ENCODE results near the gene PCDHGA3. TPM values are rescaled to one million over a fixed set of nuclear protein-coding genes. Genes with fewer than 3 reads are reported as not detected.

PCDHGA3 gene
- total RNA-seq, 8 experiments from 2014 or later: 0.05 to 32.1 (median 0.65) TPM

Other genes with a start within 250 kb of the PCDHGA3 start
- 10 to 100 TPM in 5 of 8 experiments, 1 to 10 TPM in 2, under 1 TPM in 1; 0.36 to 45.7 (median 10.3) TPM for gene PCDHB2, start 249.2 kb upstream of the PCDHGA3 start, total RNA-seq
- gene PCDHB3, start 243.4 kb upstream of the PCDHGA3 start, total RNA-seq: 1 to 10 TPM in 7 of 8 experiments, not detected in 1; 1.6 to 7.6 (median 2.8) TPM
- 1 to 10 TPM in 4 of 8 experiments, under 1 TPM in 4; 0.20 to 2.0 (median 1.2) TPM for gene PCDHB4, start 222.0 kb upstream of the PCDHGA3 start, total RNA-seq
- 10 to 100 TPM in 3 of 8 experiments, 1 to 10 TPM in 1, under 1 TPM in 3, not detected in 1; 0.27 to 51.6 (median 8.5) TPM for gene PCDHB5, start 208.6 kb upstream of the PCDHGA3 start, total RNA-seq
- gene PCDHB6, start 193.8 kb upstream of the PCDHGA3 start, total RNA-seq: 1 to 10 TPM in 4 of 8 experiments, under 1 TPM in 3, not detected in 1; 0.28 to 2.8 (median 2.3) TPM
- gene PCDHB7, start 171.2 kb upstream of the PCDHGA3 start, total RNA-seq: 1 to 10 TPM in 3 of 8 experiments, under 1 TPM in 5; 0.20 to 2.0 (median 0.50) TPM
- gene PCDHB8, start 166.0 kb upstream of the PCDHGA3 start, total RNA-seq: 1 to 10 TPM in 4 of 8 experiments, under 1 TPM in 4; 0.11 to 4.4 (median 1.8) TPM
- gene PCDHB16, start 161.4 kb upstream of the PCDHGA3 start, total RNA-seq: 1 to 10 TPM in 5 of 8 experiments, under 1 TPM in 3; 0.25 to 3.4 (median 1.8) TPM
- gene PCDHB9, start 156.7 kb upstream of the PCDHGA3 start, total RNA-seq: 10 to 100 TPM in 1 of 8 experiments, 1 to 10 TPM in 6, under 1 TPM in 1; 0.72 to 10.1 (median 2.3) TPM
- gene PCDHB10, start 151.5 kb upstream of the PCDHGA3 start, total RNA-seq: 10 to 100 TPM in 1 of 8 experiments, 1 to 10 TPM in 4, under 1 TPM in 3; 0.20 to 25.4 (median 5.5) TPM
- gene PCDHB11, start 144.2 kb upstream of the PCDHGA3 start, total RNA-seq: 1 to 10 TPM in 6 of 8 experiments, under 1 TPM in 2; 0.46 to 6.1 (median 3.4) TPM
- gene PCDHB12, start 135.1 kb upstream of the PCDHGA3 start, total RNA-seq: 1 to 10 TPM in 5 of 8 experiments, under 1 TPM in 3; 0.31 to 8.9 (median 2.9) TPM
- gene PCDHB13, start 129.9 kb upstream of the PCDHGA3 start, total RNA-seq: 1 to 10 TPM in 7 of 8 experiments, under 1 TPM in 1; 0.25 to 6.7 (median 2.9) TPM
- gene PCDHB14, start 120.5 kb upstream of the PCDHGA3 start, total RNA-seq: 10 to 100 TPM in 1 of 8 experiments, 1 to 10 TPM in 7; 1.2 to 16.7 (median 6.5) TPM
- gene PCDHB15, start 98.4 kb upstream of the PCDHGA3 start, total RNA-seq: 1 to 10 TPM in 6 of 8 experiments, under 1 TPM in 2; 0.25 to 8.6 (median 3.5) TPM
- gene SLC25A2, start 39.8 kb upstream of the PCDHGA3 start, total RNA-seq: 1 to 10 TPM in 1 of 8 experiments, under 1 TPM in 5, not detected in 2; 0.14 to 1.4 (median 0.54) TPM
- 100 to 1,000 TPM in 2 of 8 experiments, 10 to 100 TPM in 6; 58.8 to 118 (median 71.3) TPM for gene TAF7, start 23.0 kb upstream of the PCDHGA3 start, total RNA-seq
- gene PCDHGA1, start 13.3 kb upstream of the PCDHGA3 start, total RNA-seq: 1 to 10 TPM in 2 of 8 experiments, under 1 TPM in 6; 0.23 to 1.3 (median 0.79) TPM
- gene PCDHGA2, start 5.1 kb upstream of the PCDHGA3 start, total RNA-seq: 1 to 10 TPM in 2 of 8 experiments, under 1 TPM in 6; 0.16 to 1.5 (median 0.34) TPM
- gene PCDHGB1, start 6.3 kb downstream of the PCDHGA3 start, total RNA-seq: 1 to 10 TPM in 3 of 8 experiments, under 1 TPM in 5; 0.33 to 4.4 (median 0.83) TPM
- 1 to 10 TPM in 5 of 8 experiments, under 1 TPM in 3; 0.22 to 3.2 (median 1.4) TPM for gene PCDHGA4, start 11.2 kb downstream of the PCDHGA3 start, total RNA-seq
- gene PCDHGB2, start 16.2 kb downstream of the PCDHGA3 start, total RNA-seq: 10 to 100 TPM in 1 of 8 experiments, 1 to 10 TPM in 2, under 1 TPM in 5; 0.41 to 10.7 (median 0.83) TPM
- 1 to 10 TPM in 2 of 8 experiments, under 1 TPM in 6; 0.16 to 5.2 (median 0.50) TPM for gene PCDHGA5, start 20.3 kb downstream of the PCDHGA3 start, total RNA-seq
- 1 to 10 TPM in 3 of 8 experiments, under 1 TPM in 5; 0.22 to 6.5 (median 0.59) TPM for gene PCDHGB3, start 26.4 kb downstream of the PCDHGA3 start, total RNA-seq
- gene PCDHGA6, start 30.1 kb downstream of the PCDHGA3 start, total RNA-seq: 1 to 10 TPM in 4 of 8 experiments, under 1 TPM in 4; 0.11 to 6.9 (median 0.88) TPM
- 1 to 10 TPM in 2 of 8 experiments, under 1 TPM in 6; 0.16 to 5.8 (median 0.52) TPM for gene PCDHGA7, start 38.9 kb downstream of the PCDHGA3 start, total RNA-seq
- gene PCDHGB4, start 43.9 kb downstream of the PCDHGA3 start, total RNA-seq: 10 to 100 TPM in 1 of 8 experiments, 1 to 10 TPM in 5, under 1 TPM in 2; 0.22 to 92.9 (median 1.4) TPM
- gene PCDHGA8, start 48.8 kb downstream of the PCDHGA3 start, total RNA-seq: 1 to 10 TPM in 2 of 8 experiments, under 1 TPM in 6; 0.11 to 5.7 (median 0.57) TPM
- 10 to 100 TPM in 1 of 8 experiments, 1 to 10 TPM in 3, under 1 TPM in 4; 0.05 to 11.4 (median 0.83) TPM for gene PCDHGB5, start 54.1 kb downstream of the PCDHGA3 start, total RNA-seq
- 1 to 10 TPM in 4 of 8 experiments, under 1 TPM in 4; 0.22 to 5.5 (median 1.3) TPM for gene PCDHGA9, start 58.9 kb downstream of the PCDHGA3 start, total RNA-seq
- gene PCDHGB6, start 64.2 kb downstream of the PCDHGA3 start, total RNA-seq: 10 to 100 TPM in 5 of 8 experiments, 1 to 10 TPM in 3; 1.1 to 46.7 (median 31.5) TPM
- 1 to 10 TPM; 2.1 to 7.6 (median 4.4) TPM for gene PCDHGA10, start 69.2 kb downstream of the PCDHGA3 start, total RNA-seq
- gene PCDHGB7, start 73.8 kb downstream of the PCDHGA3 start, total RNA-seq: 10 to 100 TPM in 2 of 8 experiments, 1 to 10 TPM in 6; 4.7 to 31.4 (median 9.2) TPM
- gene PCDHGA11, start 77.2 kb downstream of the PCDHGA3 start, total RNA-seq: 1 to 10 TPM; 1.3 to 8.8 (median 3.8) TPM
- 10 to 100 TPM in 1 of 8 experiments, 1 to 10 TPM in 7; 1.0 to 16.1 (median 1.5) TPM for gene PCDHGA12, start 86.7 kb downstream of the PCDHGA3 start, total RNA-seq
- gene PCDHGC3, start 132.1 kb downstream of the PCDHGA3 start, total RNA-seq: 10 to 100 TPM; 15.4 to 73.0 (median 26.0) TPM
- gene PCDHGC4, start 141.2 kb downstream of the PCDHGA3 start, total RNA-seq: 1 to 10 TPM in 5 of 8 experiments, under 1 TPM in 3; 0.46 to 6.7 (median 4.8) TPM
- 1 to 10 TPM in 4 of 8 experiments, under 1 TPM in 4; 0.31 to 4.1 (median 1.1) TPM for gene PCDHGC5, start 145.3 kb downstream of the PCDHGA3 start, total RNA-seq